D721Med (cell line): ENCODE results near the gene TICAM1.

Experiments
- DNase-seq: peaks from one replicate; pipeline ENCODE4 v3.0.0; 2011; ENCODE audit warnings: low spot score; ENCODE audit not compliant: insufficient read length
- FAIRE-seq: peaks from 2 replicates; lab custom pipeline; 2011; peaks lifted over from hg19 to GRCh38; lab: Jason Lieb, UNC
- TF ChIP-seq, protein P1 (sequence below): IDR thresholded peaks from 2 replicates; pipeline ENCODE4 v1.5.1; 2012; ENCODE audit warnings: mild to moderate bottlenecking, control low read depth; ENCODE audit not compliant: insufficient read depth; ENCODE audit errors: missing control alignments

The TICAM1 gene

DNA sequence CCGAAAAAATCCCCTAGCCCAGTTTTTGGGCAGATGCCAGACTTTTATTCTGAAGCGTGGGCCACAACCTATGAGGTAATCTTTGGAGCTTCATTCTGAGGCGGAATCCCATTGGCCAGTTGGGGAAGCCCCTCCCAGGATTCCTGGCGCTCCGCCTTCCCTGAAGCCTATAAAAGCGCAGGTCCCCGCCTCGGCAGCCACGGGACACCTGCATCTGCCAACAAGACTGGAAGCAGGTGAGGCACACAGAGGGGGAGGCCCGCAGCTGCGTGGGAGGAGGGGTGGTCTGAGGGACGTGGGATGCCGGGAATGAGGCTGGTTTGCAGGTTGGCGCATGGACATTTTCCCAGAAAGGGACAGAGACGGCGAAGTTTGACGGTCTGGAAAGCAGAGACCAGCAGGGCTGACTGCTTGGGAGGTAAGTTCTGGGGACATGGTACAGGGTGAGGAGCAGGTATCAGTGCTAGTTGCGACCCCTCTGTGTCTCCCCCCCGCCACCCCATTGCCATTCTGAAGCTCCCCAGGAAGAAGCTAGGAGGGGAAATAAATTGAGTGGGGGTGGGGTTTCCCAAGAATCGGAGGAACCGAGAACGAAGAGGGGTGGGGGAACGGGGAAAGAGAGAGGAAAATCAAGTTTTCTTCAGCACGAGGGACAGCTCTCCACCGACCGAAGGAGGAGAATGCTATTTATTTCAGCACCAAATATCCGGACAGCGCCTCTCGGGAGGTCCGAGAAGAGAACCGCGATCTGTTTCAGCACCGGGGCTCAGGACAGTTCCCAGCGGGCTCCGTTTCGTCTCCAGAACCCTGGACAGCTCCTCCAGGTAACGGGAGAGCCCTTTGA, 62.4 kb downstream of the TICAM1 start:
- peak; percentile 88 for DNase-seq
- FAIRE-seq, result no peak
- TF ChIP-seq, protein P1, sequence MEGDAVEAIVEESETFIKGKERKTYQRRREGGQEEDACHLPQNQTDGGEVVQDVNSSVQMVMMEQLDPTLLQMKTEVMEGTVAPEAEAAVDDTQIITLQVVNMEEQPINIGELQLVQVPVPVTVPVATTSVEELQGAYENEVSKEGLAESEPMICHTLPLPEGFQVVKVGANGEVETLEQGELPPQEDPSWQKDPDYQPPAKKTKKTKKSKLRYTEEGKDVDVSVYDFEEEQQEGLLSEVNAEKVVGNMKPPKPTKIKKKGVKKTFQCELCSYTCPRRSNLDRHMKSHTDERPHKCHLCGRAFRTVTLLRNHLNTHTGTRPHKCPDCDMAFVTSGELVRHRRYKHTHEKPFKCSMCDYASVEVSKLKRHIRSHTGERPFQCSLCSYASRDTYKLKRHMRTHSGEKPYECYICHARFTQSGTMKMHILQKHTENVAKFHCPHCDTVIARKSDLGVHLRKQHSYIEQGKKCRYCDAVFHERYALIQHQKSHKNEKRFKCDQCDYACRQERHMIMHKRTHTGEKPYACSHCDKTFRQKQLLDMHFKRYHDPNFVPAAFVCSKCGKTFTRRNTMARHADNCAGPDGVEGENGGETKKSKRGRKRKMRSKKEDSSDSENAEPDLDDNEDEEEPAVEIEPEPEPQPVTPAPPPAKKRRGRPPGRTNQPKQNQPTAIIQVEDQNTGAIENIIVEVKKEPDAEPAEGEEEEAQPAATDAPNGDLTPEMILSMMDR, result no peak
